GM18858 (cell line): Measurements from ENCODE around the gene TDP1.
"Not testable (repeated sequence)": the region's sequence is repeated elsewhere in the genome, so short reads cannot be mapped to it uniquely, and the experiment has no call there.

Experiments
- ATAC-seq: cut with Tn5 transposase; IDR thresholded peaks from one replicate; pipeline ENCODE4 v1.9.1; 2021; ENCODE audit not compliant: unreplicated experiment

The TDP1 gene

DNA sequence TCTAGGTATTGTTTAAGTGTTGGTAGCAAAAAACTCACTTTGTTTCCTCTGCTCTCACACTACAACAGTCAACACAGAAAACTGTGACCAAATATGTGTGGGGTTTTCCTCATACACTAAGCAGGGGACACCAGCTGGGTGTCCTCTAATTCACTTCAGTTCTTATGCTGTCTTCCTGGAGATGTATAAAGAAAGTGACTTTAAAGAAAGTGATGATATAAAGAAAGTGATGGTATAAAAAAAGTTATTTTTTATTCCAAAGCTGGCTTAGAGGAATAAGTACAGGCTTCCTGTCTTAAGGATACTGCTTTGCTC, 31.4 kb downstream of the TDP1 start:
- ATAC-seq, result no peak

DNA sequence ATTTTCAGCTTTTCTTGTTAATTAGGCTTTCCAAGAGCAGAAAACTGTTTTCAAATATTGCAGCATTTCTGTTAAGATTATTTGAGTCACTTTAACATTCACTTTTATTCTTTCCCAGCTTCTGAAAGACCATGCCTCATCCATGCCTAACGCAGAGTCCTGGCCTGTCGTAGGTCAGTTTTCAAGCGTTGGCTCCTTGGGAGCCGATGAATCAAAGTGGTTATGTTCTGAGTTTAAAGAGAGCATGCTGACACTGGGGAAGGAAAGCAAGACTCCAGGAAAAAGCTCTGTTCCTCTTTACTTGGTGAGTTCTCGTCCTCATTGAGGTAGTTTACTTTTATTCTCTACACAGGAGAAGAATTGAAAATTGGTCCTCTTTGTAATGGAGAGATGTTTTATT, 33.1 kb downstream of the TDP1 start:
- no peak for ATAC-seq

DNA sequence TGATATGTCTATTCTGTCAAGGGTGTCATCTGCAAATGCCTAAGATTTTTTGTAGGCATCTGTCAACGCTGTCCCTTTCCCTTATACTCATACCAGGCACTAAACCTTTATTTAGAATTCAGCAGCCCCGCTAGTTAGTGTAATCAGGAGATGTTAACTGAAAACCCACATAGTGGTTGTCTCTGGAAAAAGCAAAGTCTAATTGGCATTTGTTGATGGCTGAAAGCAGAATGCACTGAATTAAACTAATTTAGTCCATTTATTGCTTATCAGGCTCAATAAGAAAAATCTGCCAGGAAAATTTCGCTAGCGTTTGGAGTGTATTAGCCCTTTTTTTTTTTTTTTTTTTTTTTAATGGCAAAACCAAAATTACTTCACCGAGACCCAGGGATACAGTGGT, 34.5 kb downstream of the TDP1 start:
- ATAC-seq, result no peak

DNA sequence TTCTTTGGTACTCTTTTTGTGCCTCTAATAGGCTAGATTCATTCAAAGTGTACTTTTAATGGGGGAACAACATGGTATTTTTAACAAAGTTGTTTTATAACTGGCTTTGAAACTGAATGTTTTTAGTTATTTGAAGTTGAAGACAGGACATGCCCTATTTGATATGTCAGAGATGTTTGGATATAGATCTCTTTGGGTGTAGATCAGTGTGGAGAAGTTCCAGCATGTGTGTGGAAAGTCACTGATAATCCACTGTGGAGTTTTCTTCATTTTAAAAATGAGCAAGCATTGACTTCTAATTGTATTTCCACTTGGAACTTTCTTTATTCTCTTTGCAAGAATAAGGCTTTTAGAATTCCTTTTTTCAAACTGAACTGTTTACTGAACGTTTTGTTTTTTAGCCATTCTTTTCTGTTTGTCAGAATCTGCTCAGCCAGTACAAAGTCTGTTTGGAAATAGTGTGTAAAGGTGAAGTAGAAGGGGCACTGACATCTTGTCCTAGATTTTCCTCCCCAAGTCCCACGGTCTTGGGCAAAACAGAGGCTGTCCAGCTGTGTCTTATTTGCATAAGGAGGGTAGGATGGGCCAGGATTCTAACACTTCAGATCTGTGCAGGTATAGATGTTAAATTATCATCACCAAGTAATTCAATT, 35.0 kb downstream of the TDP1 start:
- ATAC-seq, result no peak

DNA sequence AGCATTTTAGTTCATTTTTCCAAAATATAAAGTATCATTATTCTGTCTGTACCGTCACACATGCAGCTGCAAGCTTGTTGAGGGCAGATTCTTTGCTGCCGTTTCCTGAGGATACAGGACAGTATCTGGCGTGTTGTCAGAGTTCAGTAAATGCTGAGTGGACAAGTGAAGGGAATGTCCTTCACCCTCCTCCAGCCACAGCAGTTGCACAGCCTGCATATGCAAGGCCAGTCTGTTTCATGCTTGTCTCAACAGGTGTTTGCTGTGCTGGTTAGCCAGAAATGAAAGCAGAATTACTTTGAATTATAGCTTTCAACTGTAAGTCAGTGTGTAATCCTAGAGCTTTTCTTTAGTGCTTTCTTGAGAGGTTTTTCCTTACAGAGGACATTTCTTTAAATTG, 36.5 kb downstream of the TDP1 start:
- no peak for ATAC-seq

DNA sequence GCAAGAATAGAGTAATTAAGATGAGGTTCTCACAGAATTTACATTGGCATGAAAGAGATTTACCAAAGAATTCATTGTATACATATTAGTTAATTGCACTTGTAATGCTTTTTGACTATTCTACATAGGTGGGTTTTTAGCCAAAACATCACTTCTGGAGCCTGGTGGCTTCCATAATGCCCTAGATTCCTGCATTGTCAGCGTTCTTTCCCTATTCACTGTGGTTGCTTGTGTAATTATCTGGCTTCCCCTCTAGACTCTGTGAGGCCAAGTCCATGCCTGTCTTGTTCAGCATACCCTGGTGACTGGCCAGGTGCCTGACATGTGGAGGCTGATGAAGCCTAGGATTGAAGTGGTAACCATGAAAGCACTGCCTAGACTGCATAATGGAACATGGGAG, 41.2 kb downstream of the TDP1 start:
- ATAC-seq, result no peak

DNA sequence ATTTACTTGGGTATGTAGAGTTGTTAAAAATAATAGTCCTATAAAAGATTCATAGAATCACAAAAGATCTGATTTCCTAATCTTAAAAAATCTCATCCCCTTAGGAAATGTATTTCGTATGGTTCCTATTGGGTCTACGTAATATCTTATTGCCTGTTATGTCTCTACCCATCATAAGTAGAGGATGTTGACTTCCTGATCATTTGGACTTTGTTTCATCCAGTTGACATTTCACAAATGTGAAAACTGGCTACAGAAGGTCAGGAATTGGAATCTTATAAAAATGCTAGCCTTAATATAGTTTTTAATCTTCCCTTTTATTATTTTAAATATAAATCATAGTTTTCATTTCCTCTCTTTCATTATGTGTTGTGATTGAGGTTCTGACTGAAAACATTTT, 45.2 kb downstream of the TDP1 start:
- no peak for ATAC-seq

DNA sequence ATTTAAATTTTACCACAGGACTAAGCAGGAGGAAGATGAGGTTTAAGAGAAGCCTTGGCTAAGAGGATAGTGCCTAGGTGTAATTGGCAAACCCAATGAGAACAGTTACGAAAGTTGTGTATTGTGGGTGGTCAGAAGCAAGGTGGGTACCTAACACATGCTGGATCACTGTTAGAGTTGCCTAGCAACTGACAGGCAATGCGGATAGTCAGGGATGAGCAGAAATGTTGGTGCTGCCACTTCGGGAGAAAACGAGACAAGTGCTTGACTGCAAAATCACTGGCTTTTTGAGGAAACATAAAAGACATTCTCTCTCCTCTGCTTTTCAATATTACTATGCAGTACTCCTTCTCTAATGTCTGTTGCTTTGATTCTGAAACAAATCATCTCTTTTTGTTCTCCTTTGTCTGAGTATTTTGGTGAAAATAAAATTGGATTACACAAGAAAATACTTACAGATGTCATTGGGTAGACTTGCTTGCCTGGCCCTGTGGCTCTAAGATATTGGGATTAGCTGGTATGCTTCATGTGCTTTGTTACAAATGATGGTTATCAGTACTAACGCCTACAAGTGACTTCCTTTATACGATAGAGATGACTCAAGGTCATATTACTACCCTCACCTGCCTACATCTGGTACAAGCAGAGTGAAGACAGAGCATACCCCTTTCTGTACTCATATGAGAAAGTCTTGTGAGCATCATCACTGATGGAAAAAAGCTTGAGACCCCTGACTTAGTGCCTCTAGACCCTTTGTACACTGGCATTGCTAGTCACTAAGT, 48.0 kb downstream of the TDP1 start:
- ATAC-seq, result no peak

DNA sequence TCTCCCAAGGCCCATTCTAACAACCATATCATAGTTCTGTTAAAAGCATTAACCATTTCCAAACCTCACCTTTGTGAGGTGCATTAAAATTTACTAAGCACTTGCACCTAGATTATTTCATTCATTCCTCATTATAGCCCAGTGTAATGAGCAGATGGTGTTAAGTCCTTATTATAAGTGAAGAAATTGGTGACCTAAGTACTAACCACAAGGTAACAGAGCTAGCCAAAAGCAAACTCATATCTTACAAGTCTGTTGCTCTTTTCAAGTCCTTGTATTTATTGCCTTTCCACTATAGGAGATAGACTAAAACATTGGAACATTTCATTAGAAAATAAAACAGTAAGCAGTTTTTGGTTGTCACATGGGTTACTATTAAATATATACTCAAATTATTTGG, 49.7 kb downstream of the TDP1 start:
- ATAC-seq, result no peak

DNA sequence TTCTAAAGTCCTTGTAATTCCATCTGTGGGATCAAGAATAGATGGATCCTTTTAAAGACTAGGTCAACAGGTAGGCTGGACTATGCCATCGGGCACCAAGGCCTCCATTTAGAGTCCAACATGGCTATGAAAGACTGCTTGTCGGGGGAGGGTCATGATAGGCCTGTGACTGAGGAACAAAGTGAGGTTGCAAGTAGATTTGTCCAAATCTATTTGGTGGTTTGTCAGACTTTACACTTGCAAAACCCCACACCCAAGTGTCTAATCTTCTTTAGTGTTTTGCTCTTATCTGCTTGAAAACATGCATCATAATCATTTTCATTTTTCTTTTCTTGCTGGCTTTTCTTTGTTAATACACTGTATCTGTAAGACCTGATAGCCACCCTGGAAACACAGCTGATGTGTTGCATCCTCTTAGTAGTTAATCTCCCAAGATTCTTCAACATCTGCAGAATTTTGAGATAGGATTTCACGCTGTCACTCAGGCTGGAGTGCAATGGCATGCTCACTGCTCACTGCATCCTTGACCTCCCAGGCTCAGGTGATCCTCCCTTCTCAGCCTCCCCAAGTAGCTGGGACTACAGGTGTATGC, 50.3 kb downstream of the TDP1 start:
- no peak for ATAC-seq

DNA sequence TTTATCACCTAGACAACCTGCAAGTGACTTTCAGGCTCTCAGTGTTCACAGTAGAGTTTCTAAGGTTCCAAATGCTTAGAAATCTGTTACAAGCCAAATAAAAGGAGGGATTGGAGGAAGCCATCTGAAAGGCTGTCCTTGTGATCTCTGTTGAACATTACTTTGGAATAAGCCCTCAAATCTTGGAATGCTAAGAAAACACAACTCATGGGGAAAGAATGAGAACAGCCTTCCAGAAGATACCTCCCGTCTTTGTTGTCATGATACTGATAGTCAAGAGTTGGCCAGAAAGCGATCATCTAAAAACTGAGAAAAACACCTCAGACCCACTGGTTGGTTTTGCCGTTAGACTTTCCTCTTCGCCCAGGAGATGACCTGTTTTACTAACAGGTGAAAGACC, 61.6 kb downstream of the TDP1 start:
- no peak for ATAC-seq

DNA sequence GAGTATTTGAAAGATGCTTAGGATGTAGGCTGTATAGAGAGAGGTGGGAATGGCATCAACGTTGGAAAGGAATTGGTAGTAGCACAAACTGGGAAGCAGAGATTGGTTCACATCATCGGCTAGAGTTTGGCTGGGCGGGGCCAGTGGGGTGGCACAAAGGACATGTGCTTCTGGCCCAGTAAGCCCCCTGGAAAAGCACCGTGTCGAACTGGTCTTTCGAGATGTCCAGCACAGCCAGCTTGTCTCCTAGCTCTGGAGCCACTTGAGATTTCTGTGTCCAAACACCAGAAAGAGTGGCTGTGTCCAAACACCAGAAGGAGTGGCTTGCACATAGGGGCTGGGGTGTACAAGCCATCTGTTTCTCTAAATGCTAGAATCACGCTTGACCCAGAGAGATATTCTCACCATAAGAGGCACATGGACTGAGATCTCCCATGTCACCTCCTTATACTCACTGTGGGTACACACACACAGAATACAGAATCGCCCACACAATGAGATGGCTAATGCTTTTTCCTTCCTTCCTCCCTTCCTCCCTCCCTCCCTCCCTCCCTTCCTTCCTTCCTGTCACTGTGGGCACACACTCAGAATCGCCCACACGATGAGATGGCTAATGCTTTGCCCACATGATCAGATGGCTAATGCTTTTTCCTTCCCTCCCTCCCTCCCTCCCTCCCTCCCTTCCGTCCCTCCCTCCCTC, 64.2 kb downstream of the TDP1 start:
- no peak for ATAC-seq

DNA sequence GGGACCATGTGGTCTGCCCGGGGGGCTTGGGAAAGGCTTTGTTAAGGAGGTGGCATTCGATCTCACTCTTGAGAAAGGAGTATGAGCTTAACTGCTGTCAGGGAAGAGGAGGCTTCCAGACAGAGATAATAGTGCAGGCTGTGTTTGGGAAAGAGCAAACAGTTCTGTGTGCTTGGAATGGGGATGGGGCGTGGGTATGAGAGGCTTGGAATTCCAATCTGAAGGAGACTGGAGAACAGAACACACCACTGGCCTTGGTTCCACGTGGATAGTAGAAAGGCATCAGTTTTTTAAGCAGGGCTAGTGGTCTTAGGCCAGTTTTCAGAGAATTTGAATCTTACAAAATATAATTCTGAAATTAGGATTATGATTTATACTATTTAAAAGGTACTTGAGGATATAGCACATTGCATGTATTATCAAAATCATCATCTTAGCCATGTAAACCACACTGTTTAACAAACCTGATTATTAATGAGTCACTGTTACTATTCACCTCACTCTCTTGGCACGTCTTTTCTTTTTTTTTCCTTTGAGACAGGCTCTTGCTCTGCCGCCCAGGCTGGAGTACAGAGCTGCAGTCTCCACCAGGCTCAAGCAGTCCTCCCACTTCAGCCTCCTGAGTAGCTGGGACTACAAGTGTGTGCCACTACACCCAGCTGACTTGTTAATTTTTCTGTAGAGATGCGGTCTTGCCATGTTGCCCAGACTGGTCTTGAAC, 67.6 kb downstream of the TDP1 start:
- no peak for ATAC-seq

DNA sequence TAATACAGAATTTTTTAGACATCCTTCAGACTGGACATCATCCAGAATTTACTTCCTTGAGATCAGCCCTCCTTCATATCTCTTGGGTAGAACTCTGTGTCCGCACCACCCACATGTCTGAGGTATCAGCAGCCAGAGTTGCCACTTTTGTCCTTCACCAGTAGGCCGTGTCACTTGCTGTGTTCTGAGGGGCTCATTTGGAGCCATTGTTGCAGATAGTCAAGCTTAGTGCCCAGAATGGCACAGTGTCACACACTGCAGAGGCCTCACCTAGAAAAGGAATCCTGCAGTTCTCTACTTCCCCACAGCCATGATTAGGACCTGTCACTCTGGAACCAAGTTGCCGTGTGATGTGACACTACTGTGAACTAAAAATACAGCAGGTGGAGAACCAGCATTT, 69.2 kb downstream of the TDP1 start:
- no peak for ATAC-seq

DNA sequence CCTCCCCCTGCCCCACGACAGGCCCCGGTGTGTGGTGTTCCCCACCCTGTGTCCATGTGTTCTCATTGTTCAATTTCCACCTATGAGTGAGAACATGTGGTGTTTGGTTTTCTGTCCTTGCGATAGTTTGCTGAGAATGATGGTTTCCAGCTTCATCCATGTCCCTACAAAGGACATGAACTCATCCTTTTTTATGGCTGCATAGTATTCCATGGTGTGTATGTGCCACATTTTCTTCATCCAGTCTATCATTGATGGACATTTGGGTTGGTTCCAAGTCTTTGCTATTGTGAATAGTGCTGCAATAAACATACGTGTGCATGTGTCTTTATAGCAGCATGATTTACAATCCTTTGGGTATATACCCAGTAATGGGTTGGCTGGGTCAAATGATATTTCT, 70.9 kb downstream of the TDP1 start:
- not testable (repeated sequence) for ATAC-seq

DNA sequence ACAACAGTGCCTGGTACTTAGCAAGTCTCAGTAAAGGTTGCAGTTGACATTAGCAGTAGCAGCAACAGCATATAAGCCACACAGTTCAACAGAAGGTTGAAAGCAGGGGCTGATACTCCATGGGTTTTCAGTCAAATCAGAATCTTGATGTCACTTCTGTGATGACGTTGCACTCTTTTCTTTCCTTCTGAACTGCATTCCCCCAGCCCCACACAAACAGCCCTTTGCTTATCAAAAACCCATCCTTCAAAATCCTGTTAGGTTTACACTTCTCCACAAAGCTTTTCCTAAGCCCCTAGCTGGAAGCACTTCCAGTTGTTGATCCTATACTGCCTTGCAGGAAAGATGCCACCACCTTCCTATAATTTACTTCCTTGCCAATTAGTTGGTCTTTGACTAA, 72.1 kb downstream of the TDP1 start:
- ATAC-seq, result no peak

DNA sequence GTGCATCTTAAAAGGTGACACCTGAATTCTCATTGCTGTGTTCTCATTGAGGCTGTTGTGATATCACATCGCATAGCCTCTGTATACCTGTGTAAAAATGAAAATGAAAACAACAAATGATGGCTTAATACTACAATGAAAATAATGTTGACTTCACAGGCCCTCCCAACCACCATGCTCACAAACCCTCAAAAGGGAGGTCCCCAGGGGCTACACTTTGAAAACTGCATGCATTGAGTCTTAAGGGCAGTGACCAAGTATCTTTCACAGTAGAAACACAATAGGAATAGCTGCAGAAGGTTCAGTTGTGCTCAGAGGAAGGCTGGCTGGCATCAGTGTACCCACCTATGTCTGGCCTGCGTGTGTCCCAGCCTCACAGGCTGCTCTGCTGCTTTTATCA, 78.4 kb downstream of the TDP1 start:
- no peak for ATAC-seq

DNA sequence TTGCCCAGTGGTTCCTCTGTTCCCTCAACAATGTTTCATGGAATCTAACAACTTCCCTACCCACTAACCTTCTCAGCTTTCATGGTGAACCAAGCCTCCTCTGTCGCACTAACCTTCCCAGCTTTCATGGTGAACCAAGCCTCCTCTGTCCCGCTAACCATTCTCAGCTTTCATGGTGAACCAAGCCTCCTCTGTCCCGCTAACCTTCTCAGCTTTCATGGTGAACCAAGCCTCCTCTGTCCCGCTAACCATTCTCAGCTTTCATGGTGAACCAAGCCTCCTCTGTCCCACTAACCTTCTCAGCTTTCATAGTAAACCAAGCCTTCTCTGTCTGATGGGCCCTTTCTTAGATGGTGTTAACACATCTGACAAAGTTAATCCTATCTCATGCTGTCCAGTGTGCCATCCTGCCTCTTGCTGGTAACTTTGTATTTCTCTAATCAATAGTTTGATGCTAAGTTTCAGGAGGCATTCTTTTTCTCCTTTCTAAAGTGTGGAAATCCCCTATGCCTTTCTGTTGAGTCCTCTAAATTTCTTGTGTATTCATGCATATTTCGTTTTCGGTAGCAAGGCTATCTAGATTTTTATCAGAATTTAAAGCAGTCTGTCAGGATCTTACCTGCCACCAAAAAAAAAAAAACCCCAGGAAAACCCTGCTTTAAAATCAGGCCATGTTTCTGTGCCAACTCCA, 79.3 kb downstream of the TDP1 start:
- no peak for ATAC-seq

DNA sequence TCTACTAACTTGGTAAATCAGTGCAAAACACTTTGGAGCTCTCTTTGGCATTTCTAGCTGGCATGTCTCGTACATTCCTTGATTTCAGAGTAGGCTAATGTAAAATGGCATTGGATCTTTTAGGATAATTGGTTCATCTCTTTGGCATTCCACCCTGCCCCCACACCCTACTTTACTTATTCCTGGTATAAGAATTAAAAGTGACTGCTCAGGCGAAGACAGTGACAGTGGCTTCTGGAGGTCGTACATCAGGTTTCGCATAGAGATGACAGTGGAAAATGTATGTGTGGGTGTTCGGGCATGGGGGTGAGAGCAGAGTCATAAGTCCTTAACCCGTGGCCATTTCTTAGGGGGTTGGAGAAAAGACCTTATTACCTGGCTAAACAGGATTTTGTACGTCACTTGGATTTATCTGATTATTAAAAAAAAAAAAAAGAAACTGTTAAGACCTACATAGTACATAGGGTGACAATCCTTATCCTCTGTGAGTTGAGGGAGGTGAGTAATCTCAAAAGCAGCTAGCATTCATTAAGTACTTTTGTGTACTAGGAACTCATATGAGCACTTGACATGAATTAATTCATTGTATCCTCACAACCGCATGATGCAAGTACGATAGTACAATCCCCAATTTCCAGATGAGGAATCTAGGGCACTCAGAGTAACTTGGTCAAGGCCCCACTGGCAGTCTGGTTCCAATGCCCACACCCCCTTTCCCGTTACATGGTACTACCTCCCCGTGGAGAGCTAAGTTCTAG, 83.7 kb downstream of the TDP1 start:
- no peak for ATAC-seq

DNA sequence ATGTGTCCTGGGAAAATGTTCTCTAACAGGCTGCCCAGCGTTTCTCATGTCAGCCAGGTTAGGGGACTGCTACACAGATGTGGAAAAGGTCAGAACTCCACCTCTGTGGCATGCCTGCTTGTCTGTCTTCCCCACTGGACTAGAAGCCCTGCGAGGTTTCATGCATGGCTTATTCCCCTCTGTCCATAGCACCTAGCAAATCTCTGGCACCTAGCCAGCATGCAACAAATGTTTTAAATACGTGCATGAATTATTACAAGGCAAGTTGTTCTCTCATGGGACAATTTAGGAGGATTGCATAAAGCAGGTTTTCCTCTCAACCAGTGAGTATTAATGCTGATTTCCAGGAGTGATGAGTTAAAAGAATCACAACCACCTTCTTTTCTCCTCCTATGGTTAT, 84.7 kb downstream of the TDP1 start:
- no peak for ATAC-seq
